Upper lobe of left lung (tissue), 6 donors: ENCODE measurements around the gene PDE4B. TPM values are rescaled to one million over a fixed set of nuclear protein-coding genes. Genes with fewer than 3 reads are reported as not detected.
"Not testable (repeated sequence)": the region's sequence is repeated elsewhere in the genome, so short reads cannot be mapped to it uniquely, and the experiment has no call there.

Source experiments
- ATAC-seq, 2 donors: fragments of 200-7000 bp; cut with Tn5 transposase; one replicate each; pipeline ENCODE4 v1.9.1; 2022; ENCODE audit warnings: mild to moderate bottlenecking in 2 of 2, moderate library complexity in 2 of 2; ENCODE audit not compliant: low FRiP score in 2 of 2
- DNase-seq, 2 donors: peaks; one replicate each; pipeline ENCODE4 v3.0.0-alpha.2; 2019 to 2020
- H3K27ac ChIP-seq, 4 donors: fragments of 200-600 bp; sonication (generic); one replicate each; pipeline ENCODE4 v1.5.1; 2016 to 2019
- H3K27me3 ChIP-seq, 4 donors: fragments of 200-600 bp; sonication (generic); one replicate each; pipeline ENCODE4 v1.5.1; 2017 to 2019
- H3K36me3 ChIP-seq, 4 donors: fragments of 200-600 bp; sonication (generic); one replicate each; pipeline ENCODE4 v1.5.1; 2016 to 2019
- H3K4me1 ChIP-seq, 4 donors: fragments of 200-600 bp; sonication (generic); one replicate each; pipeline ENCODE4 v1.5.1; 2018 to 2019
- H3K4me3 ChIP-seq, 4 donors: fragments of 200-600 bp; sonication (generic); one replicate each; pipeline ENCODE4 v1.5.1; 2017 to 2019; ENCODE audit warnings: mild to moderate bottlenecking in 2 of 4, moderate library complexity in 1 of 4
- H3K9me3 ChIP-seq, 4 donors: fragments of 200-600 bp; sonication (generic); one replicate each; pipeline ENCODE4 v1.5.1; 2018 to 2019
- EP300 ChIP-seq, 4 donors: sonication (generic); formaldehyde crosslinking; IDR thresholded peaks; one replicate each; pipeline ENCODE4 v1.5.1; 2017; ENCODE audit warnings: antibody characterized with exemption in 4 of 4, control low read depth in 2 of 4
- POLR2A ChIP-seq, 4 donors: fragments of 450-650 bp; IDR thresholded peaks; one replicate each; pipeline ENCODE4 v1.5.1; 2016 to 2017; ENCODE audit warnings: antibody characterized with exemption in 4 of 4, mild to moderate bottlenecking in 2 of 4
- POLR2AphosphoS5 ChIP-seq, 2 donors: sonication (generic); formaldehyde crosslinking; IDR thresholded peaks; one replicate each; pipeline ENCODE4 v1.5.1; 2017; ENCODE audit warnings: antibody characterized with exemption in 2 of 2
- WGBS, 2 donors: methylation state at CpG; one replicate each; pipeline ENCODE4 v1.1.5; 2017 to 2018; 5-methylcytosine and 5-hydroxymethylcytosine counted together
- total RNA-seq, 6 donors: library from RNA; depleted of rRNA in 4 of 6; stranded (reverse); fragments of >200 nt in 4 of 6; gene quantifications; one replicate each; pipeline versions ENCODE4 v1.1.0 to v1.2.1, GENCODE V29; 2016 to 2021
- TF ChIP-seq, protein P1 (sequence below), 6 experiments: fragments of 450-650 bp in 4 of 6; fragments of 200-600 bp in 2 of 6; sonication (generic) in 2 of 6; IDR thresholded peaks; one replicate each; pipeline ENCODE4 v1.5.1; 2016 to 2019; ENCODE audit warnings: antibody characterized with exemption in 6 of 6
- donor health status: DM: no; HTN: no; CAD: no; lungs with moderate emphysema.
- donor health status: DM: no; HTN: yes; CAD: no; lungs with severe emphysema.

Gene PDE4B
- total RNA-seq, 6 donors from 2014 or later = 8.1 to 61.6 (median 15.9) TPM

DNA sequence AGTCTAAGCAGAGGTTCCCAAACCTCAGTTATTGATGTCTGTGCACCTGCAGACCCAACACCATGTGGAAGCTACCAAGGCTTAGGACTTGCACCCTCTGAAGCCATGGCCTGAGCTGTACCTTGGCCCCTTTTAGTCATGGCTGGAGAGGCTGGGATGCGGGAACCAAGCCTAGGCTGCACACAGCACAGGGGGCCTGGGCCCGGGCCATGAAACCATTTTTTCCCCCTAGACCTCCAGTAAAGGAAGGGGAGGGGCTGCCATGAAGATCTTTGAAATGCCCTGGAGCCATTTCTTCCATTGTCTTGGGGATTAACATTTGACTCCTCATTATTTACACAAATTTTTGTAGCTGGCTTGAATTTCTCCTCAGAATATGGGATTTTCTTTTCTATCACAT lies 265.9 kb downstream of the PDE4B start:
- WGBS, 2 donors = 85 to 95% methylated on average over 2 of the region's 2 CpGs
- H3K36me3 ChIP-seq = no peaks in the 10 kb centered on the region
- H3K9me3 ChIP-seq = no peaks in the 10 kb centered on the region
- peak in 1 of 2 donors; percentile 2 for DNase-seq
- H3K4me3 ChIP-seq = no peak overlapping the region
- TF ChIP-seq POLR2AphosphoS5 (IDR thresholded peaks at IDR 0.05) = no peak
- H3K27ac ChIP-seq = no peak overlapping the region
- no peaks in the 10 kb centered on the region for H3K27me3 ChIP-seq
- ATAC-seq = no peak
- no peaks in the 10 kb centered on the region for H3K4me1 ChIP-seq

GRCh38 chr1:66067219-66067618 lies 274.5 kb downstream of the PDE4B start:
- not testable (repeated sequence) for H3K4me3 ChIP-seq, DNase-seq, H3K27ac ChIP-seq, H3K4me1 ChIP-seq, H3K36me3 ChIP-seq, H3K27me3 ChIP-seq, H3K9me3 ChIP-seq, ATAC-seq
- 76 to 86% methylated on average over 3 of the region's 4 CpGs for WGBS, 2 donors

- TF ChIP-seq POLR2AphosphoS5 (IDR thresholded peaks at IDR 0.05) (no peak), EP300 (IDR thresholded peaks at IDR 0.05) (no peak), POLR2A (IDR thresholded peaks at IDR 0.05) (no peak)
- TF ChIP-seq, protein P1, sequence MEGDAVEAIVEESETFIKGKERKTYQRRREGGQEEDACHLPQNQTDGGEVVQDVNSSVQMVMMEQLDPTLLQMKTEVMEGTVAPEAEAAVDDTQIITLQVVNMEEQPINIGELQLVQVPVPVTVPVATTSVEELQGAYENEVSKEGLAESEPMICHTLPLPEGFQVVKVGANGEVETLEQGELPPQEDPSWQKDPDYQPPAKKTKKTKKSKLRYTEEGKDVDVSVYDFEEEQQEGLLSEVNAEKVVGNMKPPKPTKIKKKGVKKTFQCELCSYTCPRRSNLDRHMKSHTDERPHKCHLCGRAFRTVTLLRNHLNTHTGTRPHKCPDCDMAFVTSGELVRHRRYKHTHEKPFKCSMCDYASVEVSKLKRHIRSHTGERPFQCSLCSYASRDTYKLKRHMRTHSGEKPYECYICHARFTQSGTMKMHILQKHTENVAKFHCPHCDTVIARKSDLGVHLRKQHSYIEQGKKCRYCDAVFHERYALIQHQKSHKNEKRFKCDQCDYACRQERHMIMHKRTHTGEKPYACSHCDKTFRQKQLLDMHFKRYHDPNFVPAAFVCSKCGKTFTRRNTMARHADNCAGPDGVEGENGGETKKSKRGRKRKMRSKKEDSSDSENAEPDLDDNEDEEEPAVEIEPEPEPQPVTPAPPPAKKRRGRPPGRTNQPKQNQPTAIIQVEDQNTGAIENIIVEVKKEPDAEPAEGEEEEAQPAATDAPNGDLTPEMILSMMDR (IDR thresholded peaks at IDR 0.05) = no peak
- DNase-seq = no peak
Observed at GRCh38 chr1:66069976-66070876, 277.5 kb downstream of the PDE4B start.

GRCh38 chr1:66073388-66073787 lies 280.7 kb downstream of the PDE4B start:
- Histone ChIP-seq H3K36me3 (no peaks in the 10 kb centered on the region), H3K9me3 (no peaks in the 10 kb centered on the region), H3K4me3 (no peak overlapping the region), H3K4me1 (no peaks in the 10 kb centered on the region), H3K27me3 (no peaks in the 10 kb centered on the region), H3K27ac (no peak overlapping the region)
- DNase-seq = no peak
- ATAC-seq = no peak
- no peak for TF ChIP-seq POLR2A (IDR thresholded peaks at IDR 0.05)
- TF ChIP-seq EP300 (IDR thresholded peaks at IDR 0.05) = no peak
- no peak for TF ChIP-seq POLR2AphosphoS5 (IDR thresholded peaks at IDR 0.05)
- TF ChIP-seq, protein P1 (IDR thresholded peaks at IDR 0.05) = no peak
- 53 to 67% methylated on average over 2 of the region's 2 CpGs for WGBS, 2 donors

More at GRCh38 chr1:66069976-66070876, 277.5 kb downstream of the PDE4B start:
- no peak overlapping the region for H3K4me3 ChIP-seq
- H3K27me3 ChIP-seq = no peaks in the 10 kb centered on the region
- H3K27ac ChIP-seq = no peak overlapping the region
- no peaks in the 10 kb centered on the region for H3K4me1 ChIP-seq
- no peak for ATAC-seq
- H3K9me3 ChIP-seq = no peaks in the 10 kb centered on the region
- H3K36me3 ChIP-seq = no peaks in the 10 kb centered on the region
- 53 to 58% methylated on average over 4 of the region's 4 CpGs for WGBS, 2 donors

DNA sequence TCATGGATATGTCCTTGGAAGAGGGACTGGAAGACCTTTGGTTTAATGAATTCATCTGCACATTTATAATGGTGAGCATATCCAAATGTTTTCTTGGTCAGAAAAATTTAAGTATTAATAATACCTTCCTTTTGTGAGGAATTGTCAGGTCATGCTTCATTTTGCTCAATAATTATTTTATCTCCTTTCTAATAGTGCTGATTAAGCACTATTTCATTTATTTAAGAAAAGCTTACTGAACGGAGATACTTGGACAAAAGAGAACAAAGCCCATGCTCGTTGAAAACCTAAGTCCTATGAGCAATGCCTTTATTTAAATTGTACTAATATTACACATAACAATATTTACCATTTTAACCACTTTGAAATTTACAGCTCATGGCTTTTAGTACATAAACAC lies 281.5 kb downstream of the PDE4B start:
- Histone ChIP-seq H3K4me3 (no peak overlapping the region), H3K36me3 (no peaks in the 10 kb centered on the region), H3K27me3 (no peaks in the 10 kb centered on the region), H3K27ac (no peak overlapping the region), H3K4me1 (no peaks in the 10 kb centered on the region), H3K9me3 (no peaks in the 10 kb centered on the region)
- TF ChIP-seq POLR2AphosphoS5 (IDR thresholded peaks at IDR 0.05) = no peak
- no peak for TF ChIP-seq POLR2A (IDR thresholded peaks at IDR 0.05)
- TF ChIP-seq, protein P1 (IDR thresholded peaks at IDR 0.05) = no peak
- no peak for TF ChIP-seq EP300 (IDR thresholded peaks at IDR 0.05)
- DNase-seq = no peak
- 78 to 90% methylated on average over 2 of the region's 2 CpGs for WGBS, 2 donors
- no peak for ATAC-seq

GRCh38 chr1:66078412-66078811 lies 285.7 kb downstream of the PDE4B start:
- no peak overlapping the region for H3K4me3 ChIP-seq
- no peaks in the 10 kb centered on the region for H3K4me1 ChIP-seq
- 81 to 84% methylated on average over 6 of the region's 6 CpGs for WGBS, 2 donors
- no peaks in the 10 kb centered on the region for H3K9me3 ChIP-seq
- H3K36me3 ChIP-seq = no peaks in the 10 kb centered on the region
- DNase-seq (no peak), ATAC-seq (no peak)
- H3K27ac ChIP-seq = no peak overlapping the region
- no peaks in the 10 kb centered on the region for H3K27me3 ChIP-seq
- TF ChIP-seq, protein P1 (IDR thresholded peaks at IDR 0.05) = no peak
- TF ChIP-seq EP300 (IDR thresholded peaks at IDR 0.05) (no peak), POLR2AphosphoS5 (IDR thresholded peaks at IDR 0.05) (no peak), POLR2A (IDR thresholded peaks at IDR 0.05) (no peak)
